Neural cell (in vitro differentiated cells): ENCODE measurements around the gene C13orf46. TPM values are rescaled to one million over a fixed set of nuclear protein-coding genes. Genes with fewer than 3 reads are reported as not detected.

ENCODE experiments used
- H2AFZ ChIP-seq: fragments of 200-600, 300-800 bp; sonication (generic), shearing (Covaris generic); 2 replicates; pipeline ENCODE4 v1.6.0; 2014; ENCODE audit warnings: low read depth, mild to moderate bottlenecking, antibody characterized with exemption, low read length, moderate library complexity
- H3F3A ChIP-seq: fragments of 200-600 bp; shearing (Covaris generic); 2 replicates; pipeline ENCODE4 v1.6.1; 2016; ENCODE audit warnings: mild to moderate bottlenecking, moderate library complexity, mixed read lengths, antibody characterized with exemption, low read length; ENCODE audit not compliant: insufficient read depth, poor library complexity, severe bottlenecking
- H3K27ac ChIP-seq: fragments of 200-600, 300-800 bp; sonication (generic), shearing (Covaris generic); 2 replicates; pipeline ENCODE4 v1.5.1; 2014; ENCODE audit warnings: mild to moderate bottlenecking, low read length, moderate library complexity
- H3K27me3 ChIP-seq: fragments of 300-800, 200-600 bp; sonication (generic), shearing (Covaris generic); 2 replicates; pipeline ENCODE4 v1.6.0; 2014; ENCODE audit warnings: mild to moderate bottlenecking, low read depth, low read length, moderate library complexity; ENCODE audit not compliant: insufficient read depth
- H3K36me3 ChIP-seq: fragments of 300-800, 200-600 bp; sonication (generic), shearing (Covaris generic); 2 replicates; pipeline ENCODE4 v1.5.1; 2014; ENCODE audit warnings: mild to moderate bottlenecking, antibody characterized with exemption, low read length, moderate library complexity; ENCODE audit not compliant: insufficient read depth
- H3K4me2 ChIP-seq: fragments of 300-800, 200-600 bp; sonication (generic), shearing (Covaris generic); 2 replicates; pipeline ENCODE4 v1.6.0; 2014; ENCODE audit warnings: mild to moderate bottlenecking, low read length
- H3K4me3 ChIP-seq: fragments of 300-800, 200-600 bp; sonication (generic), shearing (Covaris generic); 2 replicates; pipeline ENCODE4 v1.5.1; 2014; ENCODE audit warnings: mild to moderate bottlenecking, low read length, moderate library complexity
- H3K79me2 ChIP-seq: fragments of 200-600 bp; shearing (Covaris generic); replicated peaks from 2 replicates; pipeline ENCODE4 v1.6.0; 2014; ENCODE audit warnings: mild to moderate bottlenecking, low read length, moderate library complexity; ENCODE audit not compliant: insufficient read depth
- H3K9ac ChIP-seq: fragments of 300-800, 200-600 bp; sonication (generic), shearing (Covaris generic); 2 replicates; pipeline ENCODE4 v1.6.1; 2016; ENCODE audit warnings: mild to moderate bottlenecking, low read length, mixed read lengths
- H3K9me2 ChIP-seq: fragments of 200-600 bp; shearing (Covaris generic); 2 replicates; pipeline ENCODE4 v1.6.1; 2016; ENCODE audit warnings: mild to moderate bottlenecking, low read length, mixed read lengths; ENCODE audit not compliant: insufficient read depth
- H3K9me3 ChIP-seq: fragments of 200-600, 300-800 bp; sonication (generic), shearing (Covaris generic); 2 replicates; pipeline ENCODE4 v1.6.1; 2016; ENCODE audit warnings: mild to moderate bottlenecking, mixed run types, low read length, moderate library complexity, mixed read lengths
- H4K20me1 ChIP-seq: fragments of 200-600 bp; shearing (Covaris generic); 2 replicates; pipeline ENCODE4 v1.6.1; 2016; ENCODE audit warnings: mild to moderate bottlenecking, mixed run types; ENCODE audit not compliant: insufficient read depth
- EP300 ChIP-seq: fragments of 450-650 bp; conservative IDR thresholded peaks from 2 replicates; pipeline ENCODE4 v1.6.1; 2014; ENCODE audit warnings: antibody characterized with exemption, mild to moderate bottlenecking, moderate library complexity; ENCODE audit not compliant: poor library complexity, severe bottlenecking
- EZH2 ChIP-seq: fragments of 200-600, 300-800 bp; shearing (Covaris generic), sonication (generic); IDR thresholded peaks from 2 replicates; pipeline ENCODE4 v1.6.1; 2014; ENCODE audit warnings: antibody characterized with exemption, low read length, borderline replicate concordance, mild to moderate bottlenecking; ENCODE audit not compliant: insufficient read depth, poor library complexity, severe bottlenecking
- MXI1 ChIP-seq: fragments of 450-650 bp; conservative IDR thresholded peaks from 2 replicates; pipeline ENCODE4 v1.6.1; 2014; ENCODE audit warnings: antibody characterized with exemption, mild to moderate bottlenecking; ENCODE audit not compliant: poor library complexity, severe bottlenecking
- POLR2AphosphoS5 ChIP-seq: IDR thresholded peaks from 2 replicates; pipeline ENCODE4 v1.6.1; 2012
- RAD21 ChIP-seq: fragments of 450-650 bp; conservative IDR thresholded peaks from 2 replicates; pipeline ENCODE4 v1.6.1; 2014; ENCODE audit warnings: antibody characterized with exemption, mild to moderate bottlenecking, moderate library complexity
- SMC3 ChIP-seq: fragments of 450-650 bp; conservative IDR thresholded peaks from 2 replicates; pipeline ENCODE4 v1.6.1; 2014; ENCODE audit warnings: antibody characterized with exemption, mild to moderate bottlenecking, moderate library complexity; ENCODE audit not compliant: poor library complexity
- TAF1 ChIP-seq: IDR thresholded peaks from 2 replicates; pipeline ENCODE4 v1.6.1; 2012; ENCODE audit warnings: low read depth
- polyA plus RNA-seq: library from polyadenylated mRNA; depleted of rRNA; stranded (reverse); fragments of >200 nt; gene quantifications from 2 replicates; pipeline ENCODE4 v1.2.3, GENCODE V29; 2014
- TF ChIP-seq, protein P1 (sequence below): fragments of 450-650 bp; IDR thresholded peaks from 2 replicates; pipeline ENCODE4 v1.5.1; 2014; ENCODE audit warnings: antibody characterized with exemption, mild to moderate bottlenecking, moderate library complexity; ENCODE audit not compliant: poor library complexity, severe bottlenecking
- TF ChIP-seq, protein P2 (sequence below): IDR thresholded peaks from 2 replicates; pipeline ENCODE4 v1.6.1; 2012; ENCODE audit warnings: borderline replicate concordance

C13orf46 gene
- polyA plus RNA-seq, 1 donor from 2014 or later: not detected

DNA sequence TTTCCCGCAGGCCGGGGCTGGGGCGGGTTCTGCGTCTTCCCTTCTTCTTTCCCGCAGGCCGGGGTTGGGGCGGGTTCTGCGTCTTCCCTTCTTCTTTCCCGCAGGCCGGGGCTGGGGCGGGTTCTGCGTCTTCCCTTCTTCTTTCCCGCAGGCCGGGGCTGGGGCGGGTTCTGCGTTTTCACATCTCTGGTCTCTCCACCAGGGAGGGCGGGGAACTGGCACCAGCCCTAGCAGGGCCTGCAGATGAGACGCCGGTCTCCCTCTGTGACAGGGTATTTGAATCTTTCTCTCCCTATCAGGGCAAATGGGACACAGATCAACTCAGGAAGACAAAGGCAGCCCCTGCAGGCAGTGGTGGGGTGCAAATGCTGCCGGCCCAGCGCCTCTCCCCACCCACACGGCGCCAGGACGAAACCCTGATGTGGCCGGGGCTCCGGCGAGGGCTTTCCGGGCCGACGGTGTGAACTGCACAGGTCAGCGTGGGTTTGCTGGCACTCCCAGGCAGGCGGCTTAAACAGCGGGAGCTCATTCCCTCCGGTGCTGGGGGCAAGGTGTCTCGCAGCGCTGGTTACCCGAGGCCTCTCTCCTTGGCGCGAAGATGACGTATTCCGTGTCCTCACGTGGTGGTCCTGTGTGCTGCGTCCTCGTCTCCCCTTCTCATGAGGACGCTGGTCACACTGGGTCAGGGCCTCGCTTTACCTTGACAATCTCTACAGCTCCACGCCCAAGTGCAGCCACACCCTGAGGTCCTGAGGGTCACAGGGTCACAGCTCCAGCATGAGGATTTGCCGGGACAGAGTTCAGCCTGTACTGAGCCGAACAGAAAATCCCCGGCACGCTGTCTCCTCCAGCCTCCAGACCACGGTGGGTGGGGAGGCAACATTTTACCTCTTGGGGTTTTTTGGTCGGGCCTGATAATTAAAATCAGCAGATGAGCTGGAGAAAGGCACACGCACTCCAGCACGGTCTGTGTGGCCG lies 717 bp upstream of the C13orf46 start:
- no peak for TF ChIP-seq POLR2AphosphoS5
- no peak for TF ChIP-seq MXI1
- no peak for TF ChIP-seq SMC3
- TF ChIP-seq, protein P1, sequence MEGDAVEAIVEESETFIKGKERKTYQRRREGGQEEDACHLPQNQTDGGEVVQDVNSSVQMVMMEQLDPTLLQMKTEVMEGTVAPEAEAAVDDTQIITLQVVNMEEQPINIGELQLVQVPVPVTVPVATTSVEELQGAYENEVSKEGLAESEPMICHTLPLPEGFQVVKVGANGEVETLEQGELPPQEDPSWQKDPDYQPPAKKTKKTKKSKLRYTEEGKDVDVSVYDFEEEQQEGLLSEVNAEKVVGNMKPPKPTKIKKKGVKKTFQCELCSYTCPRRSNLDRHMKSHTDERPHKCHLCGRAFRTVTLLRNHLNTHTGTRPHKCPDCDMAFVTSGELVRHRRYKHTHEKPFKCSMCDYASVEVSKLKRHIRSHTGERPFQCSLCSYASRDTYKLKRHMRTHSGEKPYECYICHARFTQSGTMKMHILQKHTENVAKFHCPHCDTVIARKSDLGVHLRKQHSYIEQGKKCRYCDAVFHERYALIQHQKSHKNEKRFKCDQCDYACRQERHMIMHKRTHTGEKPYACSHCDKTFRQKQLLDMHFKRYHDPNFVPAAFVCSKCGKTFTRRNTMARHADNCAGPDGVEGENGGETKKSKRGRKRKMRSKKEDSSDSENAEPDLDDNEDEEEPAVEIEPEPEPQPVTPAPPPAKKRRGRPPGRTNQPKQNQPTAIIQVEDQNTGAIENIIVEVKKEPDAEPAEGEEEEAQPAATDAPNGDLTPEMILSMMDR: no peak
- no peak overlapping the region for H3K4me2 ChIP-seq
- no peaks in the 10 kb centered on the region for H3F3A ChIP-seq

DNA sequence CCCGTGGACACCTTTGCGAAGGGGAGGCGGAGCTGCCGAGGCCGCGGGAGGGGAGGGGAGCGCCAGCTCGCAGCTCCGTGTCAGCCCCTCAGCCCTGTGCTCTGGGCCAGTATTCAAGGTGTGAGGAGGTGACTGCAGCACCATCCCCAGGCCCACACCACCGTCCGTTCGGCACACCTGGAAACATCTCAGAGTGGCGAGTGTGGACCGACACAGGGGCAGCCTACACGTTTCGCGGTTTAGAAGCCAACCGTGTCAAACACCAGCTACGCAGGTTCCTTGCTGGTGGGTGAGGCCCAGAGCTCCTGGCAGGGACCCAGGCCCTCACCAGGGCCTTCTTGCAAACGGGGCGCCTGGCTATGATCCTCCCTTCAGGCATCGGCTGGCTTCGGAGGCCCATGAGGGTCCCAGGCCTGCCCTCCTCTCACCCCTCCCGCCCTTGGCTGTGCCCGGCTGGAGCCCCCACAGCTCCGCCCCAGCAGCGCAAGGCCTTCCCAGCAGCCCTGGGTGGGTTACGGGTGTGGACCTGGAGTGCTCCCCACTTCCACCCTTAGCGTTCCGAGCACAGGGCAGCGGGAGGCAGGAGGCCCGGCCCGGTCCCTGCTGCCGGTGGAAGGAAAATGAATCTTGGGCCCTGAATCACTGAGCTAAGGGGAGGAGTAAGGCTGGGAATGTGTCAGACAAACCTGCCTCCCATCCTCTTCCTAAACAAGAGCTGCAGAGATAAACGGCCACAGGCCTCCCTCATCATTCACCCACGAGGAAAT lies 1.2 kb downstream of the C13orf46 start:
- Histone ChIP-seq H2AFZ (no peak overlapping the region), H3K9ac (no peak overlapping the region), H3K27ac (no peak overlapping the region), H3K4me2 (no peak overlapping the region), H3K27me3 (no peaks in the 10 kb centered on the region), H3F3A (no peaks in the 10 kb centered on the region), H3K9me3 (no peaks in the 10 kb centered on the region), H3K9me2 (no peaks in the 10 kb centered on the region), H3K36me3 (no peaks in the 10 kb centered on the region), H3K79me2 (no peaks in the 10 kb centered on the region), H3K4me3 (no peak overlapping the region), H4K20me1 (no peaks in the 10 kb centered on the region)
- no peak for TF ChIP-seq POLR2AphosphoS5
- no peak for TF ChIP-seq RAD21
- TF ChIP-seq TAF1: no peak
- TF ChIP-seq, protein P2, sequence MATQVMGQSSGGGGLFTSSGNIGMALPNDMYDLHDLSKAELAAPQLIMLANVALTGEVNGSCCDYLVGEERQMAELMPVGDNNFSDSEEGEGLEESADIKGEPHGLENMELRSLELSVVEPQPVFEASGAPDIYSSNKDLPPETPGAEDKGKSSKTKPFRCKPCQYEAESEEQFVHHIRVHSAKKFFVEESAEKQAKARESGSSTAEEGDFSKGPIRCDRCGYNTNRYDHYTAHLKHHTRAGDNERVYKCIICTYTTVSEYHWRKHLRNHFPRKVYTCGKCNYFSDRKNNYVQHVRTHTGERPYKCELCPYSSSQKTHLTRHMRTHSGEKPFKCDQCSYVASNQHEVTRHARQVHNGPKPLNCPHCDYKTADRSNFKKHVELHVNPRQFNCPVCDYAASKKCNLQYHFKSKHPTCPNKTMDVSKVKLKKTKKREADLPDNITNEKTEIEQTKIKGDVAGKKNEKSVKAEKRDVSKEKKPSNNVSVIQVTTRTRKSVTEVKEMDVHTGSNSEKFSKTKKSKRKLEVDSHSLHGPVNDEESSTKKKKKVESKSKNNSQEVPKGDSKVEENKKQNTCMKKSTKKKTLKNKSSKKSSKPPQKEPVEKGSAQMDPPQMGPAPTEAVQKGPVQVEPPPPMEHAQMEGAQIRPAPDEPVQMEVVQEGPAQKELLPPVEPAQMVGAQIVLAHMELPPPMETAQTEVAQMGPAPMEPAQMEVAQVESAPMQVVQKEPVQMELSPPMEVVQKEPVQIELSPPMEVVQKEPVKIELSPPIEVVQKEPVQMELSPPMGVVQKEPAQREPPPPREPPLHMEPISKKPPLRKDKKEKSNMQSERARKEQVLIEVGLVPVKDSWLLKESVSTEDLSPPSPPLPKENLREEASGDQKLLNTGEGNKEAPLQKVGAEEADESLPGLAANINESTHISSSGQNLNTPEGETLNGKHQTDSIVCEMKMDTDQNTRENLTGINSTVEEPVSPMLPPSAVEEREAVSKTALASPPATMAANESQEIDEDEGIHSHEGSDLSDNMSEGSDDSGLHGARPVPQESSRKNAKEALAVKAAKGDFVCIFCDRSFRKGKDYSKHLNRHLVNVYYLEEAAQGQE: no peak
- TF ChIP-seq, protein P1: no peak
- TF ChIP-seq MXI1: no peak
- no peak for TF ChIP-seq SMC3
- no peak for TF ChIP-seq EP300
- no peak for TF ChIP-seq EZH2

More for the DNA sequence above, 717 bp upstream of the C13orf46 start:
- Histone ChIP-seq H3K4me3 (no peak overlapping the region), H3K9me3 (no peaks in the 10 kb centered on the region), H3K9ac (no peak overlapping the region), H2AFZ (no peak overlapping the region), H3K9me2 (no peaks in the 10 kb centered on the region), H3K27me3 (no peaks in the 10 kb centered on the region), H3K27ac (no peak overlapping the region), H3K36me3 (no peaks in the 10 kb centered on the region), H4K20me1 (no peaks in the 10 kb centered on the region), H3K79me2 (no peaks in the 10 kb centered on the region)
